22Rv1 (cell line): ENCODE measurements around the gene ME3.

Experiments used
- H3K27ac ChIP-seq: fragments of 450-650 bp; 2 replicates; pipeline ENCODE4 v1.5.1; 2017
- ZFX ChIP-seq: fragments of 450-650 bp; IDR thresholded peaks from 2 replicates; pipeline ENCODE4 v1.6.1; 2017; ENCODE audit warnings: antibody characterized with exemption, borderline replicate concordance
- TF ChIP-seq, protein P1 (sequence below): fragments of 450-650 bp; IDR thresholded peaks from 2 replicates; pipeline ENCODE4 v1.5.1; 2017; ENCODE audit warnings: mild to moderate bottlenecking

ME3 gene

DNA sequence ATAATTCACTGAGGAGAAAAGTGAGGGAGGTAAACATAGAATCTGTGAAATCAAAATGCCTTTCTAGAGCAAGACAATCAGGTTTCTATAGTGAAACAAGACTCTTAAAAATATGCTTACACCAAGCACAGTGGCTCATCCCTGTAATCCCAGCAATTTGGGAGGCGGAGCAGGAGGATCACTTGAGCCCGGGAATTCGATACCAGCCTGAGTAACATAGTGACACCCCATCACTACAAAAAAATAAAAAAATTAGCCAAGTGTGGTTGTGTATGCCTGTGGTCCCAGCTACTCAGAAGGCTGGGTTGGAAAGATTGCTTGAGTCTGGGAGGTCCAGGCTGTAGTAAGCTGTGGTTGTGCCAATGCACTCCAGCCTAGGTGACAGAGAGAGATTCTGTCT lies 43.2 kb upstream of the ME3 start:
- no peak overlapping the region for H3K27ac ChIP-seq
- TF ChIP-seq, protein P1, sequence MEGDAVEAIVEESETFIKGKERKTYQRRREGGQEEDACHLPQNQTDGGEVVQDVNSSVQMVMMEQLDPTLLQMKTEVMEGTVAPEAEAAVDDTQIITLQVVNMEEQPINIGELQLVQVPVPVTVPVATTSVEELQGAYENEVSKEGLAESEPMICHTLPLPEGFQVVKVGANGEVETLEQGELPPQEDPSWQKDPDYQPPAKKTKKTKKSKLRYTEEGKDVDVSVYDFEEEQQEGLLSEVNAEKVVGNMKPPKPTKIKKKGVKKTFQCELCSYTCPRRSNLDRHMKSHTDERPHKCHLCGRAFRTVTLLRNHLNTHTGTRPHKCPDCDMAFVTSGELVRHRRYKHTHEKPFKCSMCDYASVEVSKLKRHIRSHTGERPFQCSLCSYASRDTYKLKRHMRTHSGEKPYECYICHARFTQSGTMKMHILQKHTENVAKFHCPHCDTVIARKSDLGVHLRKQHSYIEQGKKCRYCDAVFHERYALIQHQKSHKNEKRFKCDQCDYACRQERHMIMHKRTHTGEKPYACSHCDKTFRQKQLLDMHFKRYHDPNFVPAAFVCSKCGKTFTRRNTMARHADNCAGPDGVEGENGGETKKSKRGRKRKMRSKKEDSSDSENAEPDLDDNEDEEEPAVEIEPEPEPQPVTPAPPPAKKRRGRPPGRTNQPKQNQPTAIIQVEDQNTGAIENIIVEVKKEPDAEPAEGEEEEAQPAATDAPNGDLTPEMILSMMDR: no peak

DNA sequence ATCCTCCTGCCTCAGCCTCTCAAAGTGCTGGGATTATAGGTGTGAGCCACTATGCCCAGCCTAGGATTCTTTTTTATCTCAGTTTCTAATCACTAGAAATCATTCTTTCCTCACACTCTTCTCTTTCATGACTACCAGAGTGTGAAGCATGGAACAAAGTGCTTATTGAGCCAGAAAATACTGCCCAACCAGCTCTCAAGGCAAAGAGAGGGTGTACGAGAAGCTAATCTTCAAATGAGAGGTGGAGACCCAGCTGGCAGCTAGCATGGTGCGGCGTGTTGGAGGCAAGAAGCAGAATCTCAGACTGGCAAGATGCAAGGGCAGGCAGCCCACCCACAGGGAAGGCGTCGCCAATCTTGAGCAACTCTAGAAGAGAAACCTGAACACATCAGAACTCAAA lies 41.1 kb upstream of the ME3 start:
- H3K27ac ChIP-seq: no peak overlapping the region
- TF ChIP-seq ZFX: no peak
- TF ChIP-seq, protein P1: no peak

DNA sequence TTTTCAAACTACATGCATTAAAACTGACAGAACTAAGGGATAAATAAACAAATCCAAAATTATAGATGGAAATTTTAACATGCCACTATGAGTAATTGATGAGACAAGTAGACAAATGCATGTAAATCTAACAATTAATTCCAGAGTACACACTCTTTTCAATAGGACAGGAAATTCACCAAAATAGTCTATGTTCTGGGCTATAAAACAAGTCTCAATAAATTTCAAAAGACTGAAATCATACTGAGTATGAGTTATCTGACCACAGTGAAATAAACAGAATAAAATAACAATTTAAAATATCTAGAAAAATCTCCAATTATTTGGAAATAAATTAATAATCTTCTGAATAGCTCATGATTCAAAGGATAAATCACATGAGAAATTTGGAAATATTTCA lies 38.5 kb upstream of the ME3 start:
- no peak overlapping the region for H3K27ac ChIP-seq
- TF ChIP-seq, protein P1: no peak
- no peak for TF ChIP-seq ZFX

DNA sequence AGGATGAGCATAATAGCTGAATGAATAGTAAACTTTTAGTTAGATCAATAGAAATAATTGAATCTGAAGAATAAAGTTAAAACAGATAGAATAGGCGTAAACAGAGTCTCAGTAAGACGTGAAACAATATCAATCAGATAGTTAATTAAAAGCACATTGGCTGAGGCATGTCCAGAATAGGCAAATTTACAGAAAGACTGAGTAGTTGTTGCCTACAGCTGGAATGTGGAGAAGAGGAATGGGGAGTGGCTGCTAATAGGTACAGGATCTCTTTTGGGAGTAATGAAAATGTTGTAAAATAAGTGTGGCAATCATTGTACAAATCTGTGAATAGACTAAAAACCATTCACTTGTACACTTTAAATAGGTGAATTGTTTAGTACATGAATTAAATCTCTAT lies 36.3 kb upstream of the ME3 start:
- TF ChIP-seq, protein P1: no peak
- no peak for TF ChIP-seq ZFX
- no peak overlapping the region for H3K27ac ChIP-seq

DNA sequence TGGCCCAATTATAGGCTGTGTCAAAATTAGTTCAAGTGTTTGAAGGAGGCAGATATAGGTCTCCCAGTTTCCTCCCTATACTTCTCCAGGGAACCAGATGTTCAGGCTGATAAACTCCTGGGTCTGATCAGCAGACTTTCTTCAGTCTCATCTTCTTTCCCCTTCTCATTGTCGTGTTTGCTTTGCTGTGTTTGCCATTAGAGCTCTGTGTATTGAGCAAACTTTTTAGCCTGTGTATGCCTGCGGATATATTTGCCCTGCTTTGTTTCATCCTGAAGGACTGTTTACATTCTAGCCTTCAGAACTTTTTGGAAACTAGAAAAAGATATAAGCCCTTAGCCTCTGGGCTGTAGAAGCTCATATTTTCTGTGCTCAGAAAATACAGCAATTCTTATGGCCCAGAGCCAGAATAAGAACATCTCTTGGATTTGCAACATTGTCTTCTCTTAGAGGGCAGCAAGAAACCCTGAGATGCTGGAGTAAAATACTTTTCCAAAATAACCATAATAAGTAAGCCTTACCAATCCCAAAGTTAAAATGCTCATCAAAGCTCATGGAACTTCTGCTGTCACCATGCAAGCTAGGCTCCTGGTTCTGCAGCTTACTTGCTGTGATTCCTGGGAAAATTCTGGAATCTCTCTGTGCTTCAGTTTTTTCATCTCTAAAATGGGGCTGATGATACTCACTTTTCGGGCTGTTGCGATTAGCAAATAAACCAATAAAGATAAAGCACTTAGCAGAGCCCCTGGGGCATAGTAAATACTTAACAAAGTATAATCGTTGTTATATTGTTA lies 34.1 kb upstream of the ME3 start:
- TF ChIP-seq ZFX: no peak
- TF ChIP-seq, protein P1: no peak
- peak overlapping the region; percentile 90 for H3K27ac ChIP-seq

DNA sequence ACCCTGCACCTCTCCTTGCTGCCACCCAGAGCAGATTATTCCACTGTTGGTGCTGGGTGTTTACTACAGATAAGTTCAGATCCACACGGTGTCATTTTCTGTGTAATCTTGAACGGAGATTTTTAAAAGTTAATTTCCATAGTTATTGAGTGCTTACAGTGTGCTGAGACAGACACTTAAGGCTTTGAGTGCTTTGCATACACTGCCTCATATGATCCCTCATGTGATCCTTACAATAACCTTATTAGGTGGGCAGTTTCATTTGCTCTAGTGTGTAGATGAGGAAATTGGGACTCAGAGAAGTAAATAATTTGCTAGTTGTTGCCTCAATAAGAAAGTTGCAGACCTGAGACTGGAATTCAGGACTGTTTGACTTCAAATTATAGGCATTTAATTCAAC lies 32.3 kb upstream of the ME3 start:
- TF ChIP-seq ZFX: no peak
- TF ChIP-seq, protein P1: no peak
- H3K27ac ChIP-seq: peak overlapping the region; percentile 90

DNA sequence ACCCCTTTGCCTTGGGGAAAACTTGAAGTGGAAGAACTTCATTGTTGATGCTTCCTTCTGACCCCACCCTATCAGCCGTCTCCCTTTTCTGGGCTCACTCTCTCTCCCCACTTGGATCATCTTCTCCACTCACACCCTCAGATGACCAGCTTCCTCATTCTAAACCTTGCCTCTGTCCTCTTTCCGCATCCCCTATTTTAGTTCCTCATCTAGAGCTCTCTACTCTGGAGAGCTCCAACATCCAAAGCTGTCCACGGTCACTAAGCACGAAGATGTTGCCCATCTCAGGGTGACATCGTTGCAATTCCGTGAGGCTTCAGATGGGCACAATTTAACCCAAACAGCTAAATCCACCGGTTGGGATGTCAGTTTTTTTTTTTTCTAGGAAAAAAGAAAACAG lies 31.6 kb upstream of the ME3 start:
- no peak overlapping the region; the same call in 1 of the 2 replicates for H3K27ac ChIP-seq
- no peak for TF ChIP-seq ZFX
- TF ChIP-seq, protein P1: no peak
